ENCODE measurements around the gene NCOR2.

DNA sequence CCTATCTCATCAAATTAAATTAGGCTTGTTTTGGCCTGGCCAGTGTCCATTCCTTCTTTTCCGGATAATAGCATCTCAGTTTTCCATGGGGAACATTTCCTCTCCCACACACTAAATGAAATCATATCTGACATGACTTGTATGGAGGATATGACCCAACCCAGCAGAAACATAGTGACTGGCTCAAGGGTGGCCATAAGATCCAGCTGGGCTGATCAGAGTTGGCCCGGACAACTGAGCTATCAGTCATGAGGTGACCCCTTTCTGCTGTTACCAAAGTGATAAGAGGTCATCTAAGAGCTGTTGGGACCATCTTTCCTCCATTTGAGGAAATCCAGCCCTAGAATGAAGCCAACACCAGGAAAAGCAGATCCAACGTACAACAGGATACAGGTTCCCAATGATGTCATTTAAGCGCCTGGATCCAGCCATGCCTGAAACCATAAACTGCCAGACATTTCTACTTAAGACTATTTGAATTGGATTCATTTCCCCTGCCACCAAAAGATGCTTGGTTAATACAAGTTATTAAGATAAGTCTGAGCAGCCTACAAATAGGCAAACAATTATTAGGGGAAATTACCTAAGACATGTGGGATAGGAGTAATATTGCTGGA, 20.7 kb upstream of the NCOR2 start:
- TF ChIP-seq, protein P1, sequence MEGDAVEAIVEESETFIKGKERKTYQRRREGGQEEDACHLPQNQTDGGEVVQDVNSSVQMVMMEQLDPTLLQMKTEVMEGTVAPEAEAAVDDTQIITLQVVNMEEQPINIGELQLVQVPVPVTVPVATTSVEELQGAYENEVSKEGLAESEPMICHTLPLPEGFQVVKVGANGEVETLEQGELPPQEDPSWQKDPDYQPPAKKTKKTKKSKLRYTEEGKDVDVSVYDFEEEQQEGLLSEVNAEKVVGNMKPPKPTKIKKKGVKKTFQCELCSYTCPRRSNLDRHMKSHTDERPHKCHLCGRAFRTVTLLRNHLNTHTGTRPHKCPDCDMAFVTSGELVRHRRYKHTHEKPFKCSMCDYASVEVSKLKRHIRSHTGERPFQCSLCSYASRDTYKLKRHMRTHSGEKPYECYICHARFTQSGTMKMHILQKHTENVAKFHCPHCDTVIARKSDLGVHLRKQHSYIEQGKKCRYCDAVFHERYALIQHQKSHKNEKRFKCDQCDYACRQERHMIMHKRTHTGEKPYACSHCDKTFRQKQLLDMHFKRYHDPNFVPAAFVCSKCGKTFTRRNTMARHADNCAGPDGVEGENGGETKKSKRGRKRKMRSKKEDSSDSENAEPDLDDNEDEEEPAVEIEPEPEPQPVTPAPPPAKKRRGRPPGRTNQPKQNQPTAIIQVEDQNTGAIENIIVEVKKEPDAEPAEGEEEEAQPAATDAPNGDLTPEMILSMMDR (conservative IDR thresholded peaks at IDR 0.05 in 1 of 2, IDR thresholded peaks at IDR 0.05 in 1 of 2; ENCODE audit: extremely low read depth in 1 of 2, insufficient read depth in 1 of 2, low read depth in 1 of 2, low read length in 2 of 2): no peak
- no peak for TF ChIP-seq EZH2 (IDR thresholded peaks at IDR 0.05; ENCODE audit: borderline replicate concordance, low read length)

Data from mammary epithelial cell (primary cell).